ENCODE data around the gene DCP1B.

DCP1B gene

DNA sequence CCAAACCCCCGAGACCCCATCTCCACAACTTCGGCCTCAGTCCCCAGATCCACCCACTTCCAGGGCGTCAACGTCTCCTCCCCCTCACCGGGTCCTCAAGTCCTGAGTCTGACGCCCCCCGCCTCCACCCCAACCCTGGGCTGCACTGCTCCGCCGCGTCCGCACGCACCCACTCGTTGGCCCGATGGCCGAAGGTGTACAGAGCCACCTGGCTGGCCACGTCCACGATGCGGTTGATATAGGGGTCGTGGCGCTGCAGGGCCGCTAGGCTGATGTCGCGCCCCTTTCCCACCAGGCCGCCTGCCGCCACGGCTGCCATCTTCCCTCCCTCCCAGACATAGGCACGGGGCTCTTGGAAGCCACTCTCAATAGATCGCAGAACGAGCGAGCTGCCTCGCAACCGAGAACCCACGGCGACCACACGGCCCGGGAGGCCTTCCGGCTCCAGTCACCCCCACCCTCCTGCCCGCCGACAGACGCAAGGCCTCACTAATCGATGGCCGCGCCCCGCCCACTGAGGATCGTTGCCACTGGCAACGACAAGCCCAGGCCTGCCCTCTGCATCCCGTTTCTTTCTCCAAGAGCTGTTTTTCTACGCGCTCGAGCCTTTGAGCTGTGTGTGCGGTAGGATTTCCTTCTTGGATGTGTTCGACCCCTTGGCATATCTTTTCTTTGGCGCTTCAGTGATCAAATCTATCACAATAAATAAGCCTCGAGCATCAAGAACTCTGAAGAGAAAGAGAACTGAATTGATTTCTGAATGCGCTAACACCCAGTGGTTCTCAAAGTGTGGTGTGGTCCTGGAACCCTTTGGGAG, at the start of gene DCP1B:
Gene DCP1B, minus strand, starts transcription at position 345 of the 817 bp plus-strand sequence. Its CDS starts 26 bp downstream, at position 319.
- in situ Hi-C loops (cut with MboI; ENCODE audit: low sequenced_read_pairs), result no loop called here

DNA sequence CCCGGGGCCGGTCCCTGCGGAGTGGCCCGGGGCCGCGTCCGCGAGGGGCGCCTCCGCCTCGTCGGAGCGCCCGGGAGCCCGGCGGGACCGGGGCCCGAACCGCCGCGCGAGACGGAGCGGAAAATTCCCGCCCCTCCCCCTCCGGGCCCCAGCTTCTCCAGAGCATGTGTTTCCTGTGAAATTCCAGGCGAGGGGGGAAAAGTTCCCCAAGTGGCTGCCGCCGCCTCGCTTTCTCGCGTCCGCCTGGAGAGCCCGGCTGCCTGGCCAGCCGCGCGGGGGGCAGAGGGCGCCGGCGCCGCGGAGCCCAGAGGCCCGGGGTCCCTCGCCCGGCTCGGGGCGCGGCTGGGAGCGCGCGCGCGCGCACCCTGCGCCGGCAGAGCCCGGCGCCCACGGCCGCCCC, 49.4 kb upstream of the DCP1B start:
- in situ Hi-C loops (cut with MboI; ENCODE audit: low sequenced_read_pairs), result loop anchor here (10.0 kb wide), 1 partner anchor 531 kb away; no protein-coding TSS in a partner anchor

DNA sequence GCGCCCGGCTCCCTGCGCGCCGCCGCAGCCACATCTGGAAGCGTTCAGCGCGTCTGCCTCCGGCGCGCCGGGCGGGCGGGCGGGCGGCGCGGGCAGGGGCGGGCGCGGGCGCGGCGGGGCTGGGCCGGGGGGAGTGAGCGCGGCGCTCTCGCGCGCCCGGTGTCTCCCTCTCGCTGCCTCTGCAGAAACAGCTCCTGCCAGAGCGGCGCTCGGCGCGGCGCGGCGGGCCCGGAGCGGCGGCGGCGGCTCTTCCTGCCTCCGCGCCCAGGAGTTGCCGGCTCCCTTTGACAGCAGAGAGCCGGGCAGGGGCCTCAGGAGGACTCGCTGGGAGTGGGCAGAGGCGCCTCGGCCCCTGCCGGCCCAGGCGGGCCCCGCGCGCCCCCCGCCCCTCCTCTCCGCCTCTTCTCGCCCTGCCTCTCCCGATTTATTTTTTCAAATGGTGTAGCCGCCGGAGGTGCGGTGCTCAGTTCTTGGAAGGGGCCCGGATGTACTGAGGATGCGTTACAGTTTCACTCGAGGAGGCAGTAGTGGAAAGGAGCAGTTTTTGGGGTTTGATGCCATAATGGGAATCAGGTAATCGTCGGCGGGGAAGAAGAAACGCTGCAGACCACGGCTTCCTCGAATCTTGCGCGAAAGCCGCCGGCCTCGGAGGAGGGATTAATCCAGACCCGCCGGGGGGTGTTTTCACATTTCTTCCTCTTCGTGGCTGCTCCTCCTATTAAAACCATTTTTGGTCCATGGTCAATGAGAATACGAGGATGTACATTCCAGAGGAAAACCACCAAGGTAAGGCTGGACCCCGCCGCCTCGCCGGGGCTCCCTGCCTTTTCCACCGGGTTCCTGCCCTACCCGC, 48.8 kb upstream of the DCP1B start, which contains the start of gene CACNA1C:
Gene CACNA1C, plus strand, starts transcription at position 162 of the 853 bp plus-strand sequence. Its CDS starts 576 bp downstream, at position 738.
- in situ Hi-C loops (cut with MboI; ENCODE audit: low sequenced_read_pairs), result loop anchor here (10.0 kb wide), 1 partner anchor 532 kb away; no protein-coding TSS in a partner anchor

DNA sequence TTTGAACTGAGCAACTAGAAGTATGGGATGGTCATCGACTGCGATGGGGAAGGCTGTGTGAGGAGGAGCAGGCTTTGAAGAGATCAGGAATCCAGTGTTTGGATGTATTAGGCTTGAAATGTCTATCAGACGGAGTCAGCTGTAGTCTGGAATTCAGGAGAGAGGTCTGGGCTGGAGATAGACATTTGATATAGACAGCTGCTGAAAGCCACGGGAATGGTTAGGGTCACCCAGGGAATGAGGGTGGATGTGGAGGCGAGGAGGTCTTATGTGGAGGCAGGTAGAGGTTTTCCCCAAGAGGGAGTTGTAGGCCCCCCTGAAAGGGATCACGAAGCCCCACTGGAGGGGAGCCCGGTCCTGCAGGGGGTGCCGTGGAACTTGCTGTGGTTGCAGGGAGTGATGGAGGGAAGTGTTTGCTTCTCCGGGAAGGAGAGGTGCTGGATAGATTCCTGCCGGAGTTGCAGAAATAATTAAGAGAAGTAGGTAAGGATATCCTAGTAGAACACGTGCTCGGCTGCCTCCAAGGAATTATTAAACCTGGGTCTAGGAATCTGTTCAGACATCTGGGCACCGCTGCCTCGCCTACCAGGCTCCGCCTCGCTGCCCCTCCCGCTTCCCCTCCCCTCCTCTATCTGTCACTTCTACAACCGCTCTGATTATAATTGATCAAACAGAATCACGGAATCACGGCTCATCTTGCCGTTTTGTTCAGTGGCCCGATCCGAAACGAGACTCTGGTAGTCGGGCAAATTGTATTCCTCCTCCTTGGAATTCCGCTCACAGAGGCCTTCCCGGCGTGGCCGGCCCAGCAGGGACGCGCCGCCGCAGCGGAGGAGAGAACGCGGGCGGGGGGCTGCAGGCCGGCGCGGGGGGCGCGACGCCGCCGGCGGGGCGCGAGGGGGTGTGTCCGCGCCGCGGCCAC, 47.7 kb upstream of the DCP1B start:
- in situ Hi-C loops (cut with MboI; ENCODE audit: low sequenced_read_pairs), result loop anchor here (10.0 kb wide), 1 partner anchor 533 kb away; no protein-coding TSS in a partner anchor

DNA sequence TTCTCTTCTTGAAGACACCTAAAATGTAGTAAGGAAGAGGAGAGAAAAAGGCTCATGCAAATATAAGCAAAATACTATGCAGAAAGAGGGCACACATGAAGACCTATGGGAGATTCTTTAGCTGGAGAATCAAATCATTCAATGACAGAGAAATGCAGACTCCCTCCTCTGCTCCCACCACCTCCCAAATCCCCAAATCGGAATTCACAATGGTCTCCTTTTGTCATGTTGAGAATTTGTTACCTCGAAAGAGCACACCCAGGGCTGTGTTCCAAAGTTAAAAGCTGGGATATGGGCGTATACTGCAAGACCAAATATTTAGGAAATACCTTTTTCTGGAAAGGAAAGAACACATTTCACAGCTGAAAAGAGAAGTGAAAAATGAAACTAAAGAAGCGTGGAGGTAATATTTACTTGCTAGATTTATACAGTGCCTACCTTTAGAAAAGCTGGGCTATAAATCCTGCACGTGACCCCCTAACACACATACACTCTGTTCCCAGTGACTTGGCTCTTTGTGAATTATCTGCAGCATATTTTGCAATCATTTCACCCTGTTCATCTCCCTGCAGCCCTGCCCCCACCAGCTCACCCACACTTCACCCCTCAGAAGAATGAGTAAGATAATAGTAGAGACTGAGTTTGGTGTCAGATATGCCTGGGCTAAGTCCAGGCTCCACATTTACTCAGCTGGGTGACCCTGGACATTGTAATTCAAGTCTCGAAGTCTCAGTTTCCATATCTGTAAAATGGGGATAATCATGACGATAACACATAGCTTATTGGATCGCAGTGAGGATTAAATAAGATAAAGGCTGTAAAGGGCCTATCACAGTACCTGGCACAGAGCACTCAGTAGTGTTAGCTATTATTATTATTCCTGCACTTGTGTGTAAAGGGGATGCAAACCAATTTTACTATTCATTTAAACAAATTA, 45.6 kb upstream of the DCP1B start:
- in situ Hi-C loops (cut with MboI; ENCODE audit: low sequenced_read_pairs), result loop anchor here (10.0 kb wide), 1 partner anchor 535 kb away; no protein-coding TSS in a partner anchor

DNA sequence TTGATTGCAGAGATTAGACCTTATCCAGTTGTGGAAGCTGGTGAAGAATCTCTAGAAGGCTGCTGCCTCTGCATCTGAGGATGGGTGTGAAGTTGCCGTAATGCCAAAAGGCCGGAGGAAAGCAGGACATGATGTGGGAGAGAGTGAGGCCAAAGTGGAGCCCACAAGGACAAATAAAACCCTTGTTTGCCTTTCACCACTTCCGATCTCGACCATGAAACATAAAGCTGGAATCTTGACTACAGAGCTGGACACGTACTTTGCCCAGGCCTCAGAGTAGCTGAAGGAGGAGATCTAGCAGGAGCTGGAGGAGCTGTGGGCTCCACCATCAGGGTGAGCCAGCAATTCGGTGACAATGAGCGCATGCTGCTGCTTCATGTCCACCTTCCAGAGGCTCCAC, 43.5 kb upstream of the DCP1B start:
- in situ Hi-C loops (cut with MboI; ENCODE audit: low sequenced_read_pairs), result no loop called here

DNA sequence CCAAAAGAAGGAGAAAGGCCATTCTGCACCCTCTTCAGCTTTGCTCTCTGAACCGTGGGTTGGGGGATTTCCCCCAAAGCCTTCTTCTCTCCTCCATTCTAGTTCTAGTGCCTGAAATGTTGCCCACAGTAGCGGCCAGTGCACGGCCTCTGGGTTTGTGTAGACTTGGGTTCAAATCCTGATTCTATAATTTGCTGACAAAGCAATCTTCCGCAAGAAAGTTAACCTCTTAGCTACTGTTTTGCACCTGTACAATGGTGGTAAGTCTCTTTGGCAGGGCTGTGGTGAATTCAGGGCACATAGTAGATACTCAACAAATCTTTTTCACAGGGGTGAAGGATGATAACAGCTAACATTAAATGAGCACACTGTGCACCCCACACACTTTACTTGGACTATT, 42.7 kb upstream of the DCP1B start:
- in situ Hi-C loops (cut with MboI; ENCODE audit: low sequenced_read_pairs), result no loop called here

DNA sequence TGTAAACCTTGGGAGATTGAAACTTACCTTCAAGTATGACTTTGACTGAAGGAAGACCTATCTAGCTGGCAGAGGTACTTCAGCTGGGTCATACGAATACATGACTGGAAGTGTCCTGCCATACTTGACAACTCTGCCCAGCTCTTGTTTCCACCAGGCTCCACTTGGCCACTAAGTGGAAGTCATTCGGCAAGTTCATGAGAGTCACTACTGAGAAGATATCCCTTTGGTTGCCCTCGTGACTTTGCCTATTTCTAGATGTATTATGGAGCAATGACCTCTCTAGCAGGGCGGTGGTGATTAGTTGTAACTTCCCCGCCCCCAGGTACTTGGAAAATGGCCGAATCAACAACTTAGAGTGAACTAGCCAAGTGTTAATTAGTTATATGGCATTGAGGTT, 39.9 kb upstream of the DCP1B start:
- in situ Hi-C loops (cut with MboI; ENCODE audit: low sequenced_read_pairs), result no loop called here

DNA sequence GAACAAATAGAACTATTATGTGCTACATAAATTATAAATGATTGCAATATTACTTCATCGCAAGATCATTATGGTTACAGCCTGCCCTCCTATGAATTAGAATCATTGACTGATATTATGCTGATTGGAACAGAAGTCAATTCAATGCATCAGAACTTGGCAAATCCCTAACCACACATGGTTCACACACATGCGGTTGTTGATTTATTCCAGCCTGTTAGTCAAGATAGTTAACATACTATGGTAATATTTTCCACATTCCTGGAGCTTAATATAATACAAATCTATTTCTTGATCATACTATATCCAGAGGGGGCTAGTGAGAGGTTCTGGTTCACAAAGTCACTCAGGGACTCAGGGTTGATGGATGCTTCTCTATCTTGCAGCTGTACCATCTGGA, 38.8 kb upstream of the DCP1B start:
- in situ Hi-C loops (cut with MboI; ENCODE audit: low sequenced_read_pairs), result no loop called here

DNA sequence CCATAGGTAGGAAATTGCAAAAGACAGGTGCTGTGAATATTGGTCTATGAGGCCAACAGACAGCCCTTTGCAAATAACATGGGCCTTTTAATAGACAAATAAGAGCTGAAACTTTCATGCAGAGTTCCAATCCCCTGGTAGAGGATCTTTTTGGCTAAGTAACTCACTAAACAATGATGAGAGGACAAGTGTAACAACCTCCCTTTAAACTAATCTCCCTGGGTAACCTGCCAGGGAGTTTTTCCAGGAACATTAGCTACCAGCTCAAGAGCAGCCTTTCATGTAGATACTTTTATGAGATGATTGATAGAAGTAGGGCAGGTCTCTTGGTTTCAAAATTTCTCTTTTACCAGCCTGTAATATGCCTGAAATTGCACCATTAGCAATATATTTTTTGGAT, 34.8 kb upstream of the DCP1B start:
- in situ Hi-C loops (cut with MboI; ENCODE audit: low sequenced_read_pairs), result no loop called here

DNA sequence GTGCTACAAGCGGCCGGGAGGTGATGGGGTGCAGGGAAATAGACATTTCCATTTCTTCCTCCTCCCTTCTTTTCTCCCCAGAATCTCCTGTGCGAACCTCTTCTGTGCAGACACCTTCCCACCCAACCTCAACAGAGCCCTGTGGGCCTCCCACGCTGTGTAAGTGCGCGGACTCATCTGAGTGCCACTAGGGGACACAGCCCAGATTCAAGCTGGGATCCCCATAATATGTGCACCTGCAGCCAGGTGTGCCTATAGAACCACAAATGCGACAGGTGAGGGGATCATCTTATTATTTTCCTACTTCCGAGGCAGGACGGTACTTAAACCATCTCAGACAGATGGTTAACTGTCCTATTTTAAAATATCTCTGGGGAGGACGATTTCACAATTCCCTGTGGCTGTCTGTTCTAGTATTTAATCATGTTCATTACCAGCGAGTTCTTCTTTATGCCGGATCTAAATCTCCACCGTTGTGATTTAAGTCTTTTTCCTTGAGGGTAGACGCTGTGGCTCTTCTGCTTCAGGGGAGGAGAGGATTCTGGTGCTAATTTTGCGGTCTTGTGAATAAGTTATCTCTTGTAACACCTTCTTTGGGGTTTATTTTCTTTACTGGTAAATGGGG, 31.3 kb upstream of the DCP1B start:
- in situ Hi-C loops (cut with MboI; ENCODE audit: low sequenced_read_pairs), result no loop called here

DNA sequence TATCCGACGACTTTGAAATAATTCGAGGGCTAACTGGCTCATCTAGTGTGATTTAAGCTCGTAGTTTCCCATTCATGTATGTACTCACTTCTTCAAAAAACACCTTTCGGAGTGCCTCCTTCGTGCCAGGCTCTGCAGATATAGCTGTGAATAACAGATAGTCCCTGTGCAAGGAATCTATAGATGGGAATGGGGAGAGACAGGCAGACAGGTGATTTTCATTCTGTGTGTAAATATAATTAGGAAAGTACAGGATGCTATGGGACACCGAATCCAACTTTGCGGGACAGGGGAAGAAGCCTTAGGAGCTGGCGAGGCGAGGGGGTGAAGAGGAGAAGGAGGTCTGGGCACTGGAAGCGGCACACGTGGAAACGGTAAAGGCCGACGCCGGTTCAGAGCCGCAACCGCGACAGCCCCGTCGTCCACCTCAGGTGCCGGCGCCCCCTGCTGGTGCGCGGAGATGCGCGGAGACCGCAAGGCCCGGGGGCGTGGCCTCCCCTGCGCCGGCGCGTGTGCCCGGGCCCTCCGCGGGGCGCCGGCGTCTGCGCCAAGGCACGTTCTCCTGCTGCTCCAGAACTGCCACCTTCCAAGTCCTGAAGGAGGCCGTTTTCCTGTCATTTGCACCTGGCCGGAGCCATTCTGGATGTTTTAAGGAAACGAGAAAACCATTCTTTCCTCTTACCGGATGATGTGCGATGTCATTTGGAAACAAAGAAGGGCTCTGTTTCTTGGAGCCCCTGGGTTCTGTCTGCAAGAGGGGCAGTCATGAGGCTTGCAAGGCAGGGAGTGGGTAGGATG, 30.6 kb upstream of the DCP1B start:
- in situ Hi-C loops (cut with MboI; ENCODE audit: low sequenced_read_pairs), result no loop called here

DNA sequence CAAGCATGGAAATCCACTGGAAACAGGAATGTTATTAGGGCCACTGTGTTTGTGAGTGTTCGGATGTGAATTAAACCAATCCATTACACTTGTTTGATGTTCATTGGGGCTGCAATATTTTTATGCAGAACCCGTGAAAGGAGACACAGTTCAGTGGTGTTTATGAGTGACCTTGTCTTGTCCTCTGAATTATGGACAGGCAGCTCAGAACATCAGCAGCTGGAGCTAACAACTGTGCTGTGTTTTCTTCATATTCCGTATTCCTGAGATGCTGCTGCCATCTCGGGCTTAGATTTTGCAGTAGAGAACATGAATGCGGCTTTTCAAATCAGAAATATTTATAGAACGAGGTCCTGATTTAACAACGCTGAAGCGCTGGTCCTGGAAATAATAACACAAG, 28.2 kb upstream of the DCP1B start:
- in situ Hi-C loops (cut with MboI; ENCODE audit: low sequenced_read_pairs), result no loop called here

DNA sequence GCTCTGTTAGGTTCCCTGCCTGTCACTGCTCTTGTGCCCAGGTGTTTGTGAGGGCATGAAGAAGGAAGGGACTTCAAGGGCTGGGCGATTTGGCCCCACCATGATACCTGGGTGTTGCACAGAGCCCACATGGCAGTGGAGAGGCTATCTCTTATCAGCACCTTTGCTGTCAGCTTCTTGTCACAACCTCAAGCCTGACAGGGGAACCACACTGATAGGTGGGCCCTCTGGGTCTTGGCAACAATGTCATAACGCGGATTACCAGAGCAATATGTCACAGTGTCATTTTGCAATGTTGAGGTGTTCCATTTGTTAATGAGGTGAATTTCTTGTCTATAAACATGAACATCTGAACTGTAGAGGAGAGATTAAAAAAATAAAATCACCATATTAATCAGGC, 25.6 kb upstream of the DCP1B start:
- in situ Hi-C loops (cut with MboI; ENCODE audit: low sequenced_read_pairs), result no loop called here

DNA sequence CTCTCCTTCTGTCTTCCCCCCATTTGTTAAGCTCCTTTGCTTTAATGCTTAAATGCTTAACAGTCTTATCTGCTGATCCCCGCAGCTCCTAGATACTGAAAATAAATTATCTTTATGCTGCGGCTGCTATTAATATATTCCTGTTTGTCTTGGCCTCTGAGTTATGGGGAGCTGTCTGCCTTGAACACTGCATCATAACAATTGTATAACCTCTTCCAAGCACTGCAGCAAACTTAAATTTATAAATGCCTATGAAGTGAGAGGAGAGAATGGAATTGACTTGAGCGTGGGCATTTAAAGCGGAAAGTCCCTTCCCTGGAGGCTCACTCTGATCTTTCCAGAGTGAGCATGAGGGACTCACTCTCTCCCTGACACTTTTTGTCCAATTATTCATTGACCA, 23.1 kb upstream of the DCP1B start:
- in situ Hi-C loops (cut with MboI; ENCODE audit: low sequenced_read_pairs), result no loop called here

DNA sequence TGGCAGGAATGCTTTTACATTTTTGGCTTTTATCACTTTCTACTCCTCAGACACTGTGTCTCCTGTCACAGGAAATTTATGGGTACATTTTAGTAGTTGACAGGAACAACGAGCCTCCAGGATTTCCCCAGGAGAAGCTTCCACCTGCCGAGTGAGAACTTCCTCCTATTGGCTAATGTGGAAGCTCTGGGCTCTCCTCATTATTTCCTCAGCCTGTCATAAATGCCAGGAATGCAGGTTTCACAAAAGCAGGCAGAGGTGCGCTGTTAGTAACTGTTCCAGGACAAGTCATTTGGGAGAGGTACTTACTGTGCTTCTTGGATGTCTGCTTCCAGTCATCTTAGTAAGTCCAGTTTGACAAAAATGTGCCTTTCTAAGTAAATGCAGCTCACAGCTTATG, 19.1 kb upstream of the DCP1B start:
- in situ Hi-C loops (cut with MboI; ENCODE audit: low sequenced_read_pairs), result no loop called here

DNA sequence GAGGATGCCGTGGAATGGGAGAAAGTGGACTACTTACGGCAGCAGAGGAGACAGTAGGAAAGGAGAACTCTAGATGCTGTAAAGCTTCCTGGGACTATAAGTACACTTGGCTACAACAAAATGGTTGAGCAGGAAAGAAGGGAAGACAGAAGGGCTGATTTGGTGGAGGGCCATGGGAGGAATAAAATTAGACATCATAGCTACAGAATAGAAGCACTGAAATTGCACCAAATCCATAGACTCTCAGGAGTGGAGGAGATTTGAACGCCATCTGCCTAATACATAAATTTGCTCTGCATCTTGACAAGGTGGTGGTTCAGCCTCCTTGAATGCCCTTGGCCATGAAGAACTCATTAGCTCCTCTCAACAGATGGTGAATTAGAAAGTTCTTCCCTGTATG, 16.3 kb upstream of the DCP1B start:
- in situ Hi-C loops (cut with MboI; ENCODE audit: low sequenced_read_pairs), result no loop called here

DNA sequence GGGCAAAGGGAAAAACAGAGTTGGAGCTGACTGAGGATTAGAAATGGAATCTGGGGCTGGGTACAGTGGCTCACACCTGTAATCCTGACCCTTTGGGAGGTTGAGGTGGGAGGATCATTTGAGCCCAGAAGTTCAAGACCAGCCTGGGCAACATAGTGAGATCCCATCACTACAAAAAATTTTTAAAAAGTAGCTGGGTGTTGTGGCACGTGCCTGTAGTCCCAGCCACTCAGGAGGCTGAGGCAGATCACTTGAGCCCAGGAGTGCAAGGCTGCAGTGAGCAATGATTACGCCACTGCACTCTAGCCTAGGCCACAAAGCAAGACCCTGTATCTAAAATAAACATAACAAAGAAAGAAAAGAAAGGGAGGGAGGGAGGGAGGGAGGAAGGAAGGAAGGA, 14.9 kb upstream of the DCP1B start:
- in situ Hi-C loops (cut with MboI; ENCODE audit: low sequenced_read_pairs), result no loop called here
